HG03025 (cell line): ENCODE measurements around the gene ATAD5.
"Not testable (repeated sequence)": the region's sequence is repeated elsewhere in the genome, so short reads cannot be mapped to it uniquely, and the experiment has no call there.

Experiments used
- ATAC-seq: cut with Tn5 transposase; IDR thresholded peaks from one replicate; pipeline ENCODE4 v1.9.1; 2021; ENCODE audit warnings: mild to moderate bottlenecking, moderate library complexity; ENCODE audit not compliant: unreplicated experiment, low FRiP score

Gene ATAD5

DNA sequence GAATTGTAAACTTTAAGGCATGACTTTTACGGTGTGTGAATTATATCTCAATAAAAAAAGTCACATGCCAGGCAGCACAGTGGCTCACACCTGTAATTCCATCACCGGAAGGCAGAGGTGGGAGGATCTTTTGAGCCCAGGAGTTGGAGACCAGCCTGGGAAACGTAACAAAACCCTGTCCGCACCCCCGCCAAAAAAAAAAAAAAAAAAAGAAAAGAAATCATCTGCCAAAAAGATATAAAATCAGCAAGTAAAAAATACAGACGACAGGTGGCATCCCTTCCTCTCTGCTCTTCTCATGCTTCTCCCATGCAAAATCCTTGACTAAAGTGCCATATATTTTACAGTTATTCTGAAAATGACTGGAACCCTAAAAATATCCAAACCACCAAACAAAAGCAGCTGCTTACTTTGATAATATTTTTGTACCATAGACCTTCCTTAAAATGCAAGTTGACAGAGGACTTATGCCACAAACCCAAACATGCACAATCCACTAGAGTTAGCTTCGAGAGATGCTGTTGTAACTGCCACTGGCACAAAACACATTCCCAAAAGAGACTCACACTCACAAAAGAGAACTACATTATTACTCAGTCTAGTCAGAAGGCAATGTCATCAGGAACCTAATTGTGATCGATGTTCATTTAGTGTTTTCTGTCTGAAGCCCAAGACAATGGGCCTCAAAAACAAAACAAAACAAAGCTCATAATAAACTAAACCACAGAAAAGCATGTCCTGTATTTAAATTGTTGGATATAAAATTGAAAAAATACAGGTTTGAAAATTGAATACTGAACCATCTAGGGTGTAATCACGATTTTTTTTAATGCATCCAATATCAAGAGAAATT lies 9.7 kb upstream of the ATAD5 start:
- ATAC-seq, result no peak

DNA sequence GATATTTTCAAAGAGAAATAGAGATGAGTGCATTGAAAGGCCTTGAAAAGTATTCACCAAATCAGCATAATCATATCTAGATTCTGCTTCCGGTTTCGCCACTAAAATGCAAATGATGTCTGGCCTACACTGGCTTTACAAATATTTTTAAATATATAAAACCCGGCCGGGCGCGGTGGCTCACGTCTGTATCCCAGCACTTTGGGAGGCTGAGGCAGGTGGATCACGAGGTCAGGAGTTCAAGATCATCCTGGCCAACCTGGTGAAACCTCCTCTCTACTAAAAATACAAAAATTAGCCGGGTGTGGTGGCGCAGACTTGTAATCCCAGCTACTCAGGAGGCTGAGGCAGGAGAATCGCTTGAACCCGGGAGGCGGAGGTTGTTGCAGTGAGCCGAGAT lies 8.8 kb upstream of the ATAD5 start:
- not testable (repeated sequence) for ATAC-seq

- ATAC-seq, result no peak
Observed at GRCh38 chr17:30823421-30823820, 8.3 kb upstream of the ATAD5 start.

- no peak for ATAC-seq
Observed at GRCh38 chr17:30824002-30824355, 7.8 kb upstream of the ATAD5 start.

DNA sequence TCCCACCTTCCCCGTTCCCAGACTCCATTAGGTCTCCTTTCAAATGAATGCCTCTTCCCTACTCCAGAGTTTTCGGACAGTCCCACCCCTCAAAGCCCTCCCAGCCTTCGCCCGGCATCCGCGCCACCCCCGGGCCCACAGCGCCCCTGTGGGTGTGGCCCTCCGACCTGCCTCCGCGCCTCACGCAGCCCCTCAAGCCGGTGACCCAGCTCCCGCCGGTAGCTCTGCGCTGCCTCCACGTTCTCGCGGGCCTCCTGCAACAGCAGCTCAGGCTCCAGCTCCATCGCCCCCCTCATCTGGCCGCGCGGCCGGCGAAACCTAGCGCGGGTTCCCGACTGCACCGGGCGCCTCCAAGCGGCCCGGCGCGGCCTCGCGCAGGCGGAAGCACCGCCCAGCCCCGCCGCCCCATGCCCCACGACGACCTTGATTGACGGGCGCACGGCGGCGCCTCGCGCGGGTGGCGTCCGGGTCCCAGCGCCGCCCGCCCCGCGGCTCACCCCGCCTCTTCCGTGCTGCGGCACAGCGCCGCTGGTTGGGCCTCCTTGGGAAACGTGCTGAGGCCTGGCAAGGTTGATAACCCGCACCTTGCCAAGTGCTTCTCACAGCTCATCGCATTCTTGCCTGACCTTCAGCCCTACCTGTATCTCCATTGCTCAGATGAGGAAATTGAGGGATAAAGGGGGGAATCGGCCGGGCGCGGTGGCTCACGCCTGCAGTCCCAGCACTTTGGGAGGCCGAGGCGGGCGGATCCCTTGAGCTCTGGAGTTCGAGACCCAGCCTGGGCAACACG lies 7.2 kb upstream of the ATAD5 start, which contains the start of gene CRLF3:
TSS of gene CRLF3 (minus strand) at position 337 of the 790 bp plus-strand sequence. CDS start at position 296, 41 bp downstream.
- ATAC-seq, result peak; percentile 76

DNA sequence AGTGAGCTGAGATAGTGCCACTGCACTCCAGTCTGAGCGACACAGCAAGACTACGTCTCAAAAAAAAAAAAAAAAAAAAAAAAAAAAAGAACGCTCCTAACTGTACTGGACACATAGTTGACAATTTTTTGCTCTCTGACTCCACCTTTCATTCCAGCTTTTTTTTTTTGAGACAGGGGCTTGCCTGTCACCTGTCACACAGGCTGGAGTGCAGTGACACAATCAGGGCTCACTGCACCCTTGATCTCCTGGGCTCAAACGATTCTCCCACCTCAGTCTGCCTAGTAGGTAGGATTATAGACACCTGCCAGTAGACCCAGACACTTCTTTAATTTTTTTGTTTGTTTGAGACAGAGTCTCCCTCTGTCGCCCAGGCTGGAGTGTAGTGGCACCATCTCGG lies 4.7 kb upstream of the ATAD5 start:
- ATAC-seq, result no peak

DNA sequence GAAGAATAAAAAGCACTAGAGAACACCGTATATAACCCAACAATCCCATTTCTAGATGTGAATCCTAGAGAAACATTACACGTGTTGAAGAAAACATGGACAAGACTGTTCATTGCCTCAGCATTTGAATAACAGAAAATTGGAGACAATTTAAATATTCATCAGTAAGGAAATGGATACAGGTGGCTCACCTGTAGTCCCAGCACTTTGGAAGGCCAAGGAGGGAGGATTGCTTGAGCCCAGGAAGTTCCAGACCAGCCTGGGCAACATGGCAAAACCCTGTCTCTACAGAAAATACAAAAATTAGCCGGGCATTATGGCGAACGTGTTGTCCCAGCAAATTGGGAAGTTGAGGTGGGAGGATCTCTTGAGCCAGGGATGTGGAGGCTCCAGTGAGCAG lies 2.7 kb upstream of the ATAD5 start:
- ATAC-seq, result no peak

GRCh38 chr17:30831257-30831656 lies 509 bp upstream of the ATAD5 start:
- no peak for ATAC-seq

DNA sequence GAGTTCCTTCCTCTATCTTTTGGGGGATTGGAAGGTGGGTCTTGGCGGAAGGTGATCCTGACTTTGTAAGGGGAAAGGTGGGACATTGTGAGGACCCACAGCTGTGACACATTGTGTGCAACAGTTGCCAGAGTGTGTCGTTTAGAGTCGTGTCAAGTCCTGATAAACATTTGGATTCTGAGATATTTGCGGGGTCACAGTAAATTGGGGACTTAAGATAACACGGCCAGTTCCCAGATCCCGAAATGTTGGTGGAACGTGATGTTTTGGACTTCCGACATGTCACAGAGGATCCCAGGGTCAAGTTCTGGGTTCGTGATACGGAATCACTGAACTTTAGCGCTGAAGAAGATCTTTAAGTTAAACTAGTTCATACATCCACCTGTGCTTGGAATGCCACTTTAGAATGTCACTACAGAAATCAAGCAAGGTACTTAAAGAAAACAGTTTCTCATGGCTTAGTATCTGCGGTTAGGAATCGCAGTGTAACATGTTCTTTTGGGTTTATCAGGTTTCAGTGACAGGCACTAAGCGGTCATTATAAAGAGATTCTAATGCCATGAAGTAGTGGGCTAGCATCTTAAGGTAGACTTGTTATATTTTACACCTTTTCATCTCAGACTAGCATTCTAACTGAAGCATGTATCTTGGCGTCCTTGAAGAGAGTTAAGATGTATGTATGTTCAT lies 815 bp downstream of the ATAD5 start:
- ATAC-seq, result no peak

GRCh38 chr17:30838202-30838807 lies 6.5 kb downstream of the ATAD5 start:
- ATAC-seq, result no peak

GRCh38 chr17:30840771-30841170 lies 9.0 kb downstream of the ATAD5 start:
- ATAC-seq, result no peak

DNA sequence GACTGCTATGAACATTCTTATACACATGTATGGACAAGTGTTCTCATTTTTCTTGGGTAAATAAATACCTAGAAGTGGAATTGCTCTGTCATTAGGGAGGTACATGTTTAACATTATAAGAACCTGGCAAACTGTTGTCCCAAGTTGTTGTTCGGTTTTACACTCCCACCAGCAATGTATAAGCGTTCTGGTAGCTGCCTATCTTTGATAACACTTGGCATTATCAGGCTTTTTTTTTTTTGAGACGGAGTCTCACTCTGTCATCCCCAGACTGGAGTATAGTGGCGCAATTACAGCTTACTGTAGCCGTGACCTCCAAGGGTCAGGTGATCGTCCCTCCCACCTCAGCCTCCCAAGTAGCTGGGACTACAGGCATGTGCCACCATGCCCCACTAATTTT lies 16.3 kb downstream of the ATAD5 start:
- ATAC-seq, result no peak

DNA sequence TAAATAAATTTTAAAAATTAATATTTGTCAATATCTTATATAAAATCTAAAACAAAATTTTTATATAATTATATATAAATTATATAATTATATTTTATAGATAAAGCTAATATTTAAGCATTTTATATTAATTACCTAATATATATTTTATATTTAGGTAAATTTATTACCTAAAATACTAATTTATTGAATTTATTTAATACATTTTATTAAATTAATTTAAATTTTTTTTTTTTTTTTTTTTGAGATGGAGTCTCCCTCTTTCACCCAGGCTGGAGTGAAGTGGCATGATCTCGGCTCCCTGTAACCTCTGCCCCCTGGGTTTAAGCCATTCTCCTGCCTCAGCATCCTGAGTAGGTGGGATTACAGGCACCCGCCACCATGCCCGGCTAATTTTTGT lies 22.4 kb downstream of the ATAD5 start:
- ATAC-seq, result no peak

DNA sequence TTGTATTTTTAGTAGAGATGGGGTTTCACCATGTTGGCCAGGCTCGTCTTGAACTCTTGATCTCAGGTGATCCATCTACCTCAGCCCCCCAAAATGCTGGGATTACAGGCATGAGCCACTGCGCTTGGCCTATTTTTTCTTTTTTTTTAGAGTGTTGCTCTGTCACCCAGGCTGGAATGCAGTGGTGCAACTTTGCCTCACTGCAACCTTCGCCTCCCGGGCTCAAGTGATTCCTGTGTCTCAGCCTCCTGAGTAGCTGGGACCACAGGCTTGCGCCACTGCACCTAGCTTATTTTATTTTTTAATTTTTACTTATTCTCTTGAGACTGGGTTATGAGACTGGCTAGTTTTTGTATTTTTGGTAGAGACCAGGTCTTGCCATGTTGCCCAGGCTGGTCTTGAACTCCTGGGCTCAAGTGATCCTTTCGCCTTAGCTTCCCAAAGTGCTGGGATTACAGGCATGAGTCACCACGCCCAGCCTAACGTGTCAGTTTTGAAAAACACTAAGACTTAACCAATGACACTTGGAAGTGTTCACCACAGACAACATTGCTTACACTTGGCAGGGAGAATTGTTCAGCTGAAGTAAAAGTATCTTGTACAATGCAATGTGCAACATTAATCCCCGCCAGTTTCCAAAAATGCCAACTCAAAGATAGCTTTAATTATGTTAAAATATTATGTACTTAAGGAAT lies 26.9 kb downstream of the ATAD5 start:
- ATAC-seq, result no peak

DNA sequence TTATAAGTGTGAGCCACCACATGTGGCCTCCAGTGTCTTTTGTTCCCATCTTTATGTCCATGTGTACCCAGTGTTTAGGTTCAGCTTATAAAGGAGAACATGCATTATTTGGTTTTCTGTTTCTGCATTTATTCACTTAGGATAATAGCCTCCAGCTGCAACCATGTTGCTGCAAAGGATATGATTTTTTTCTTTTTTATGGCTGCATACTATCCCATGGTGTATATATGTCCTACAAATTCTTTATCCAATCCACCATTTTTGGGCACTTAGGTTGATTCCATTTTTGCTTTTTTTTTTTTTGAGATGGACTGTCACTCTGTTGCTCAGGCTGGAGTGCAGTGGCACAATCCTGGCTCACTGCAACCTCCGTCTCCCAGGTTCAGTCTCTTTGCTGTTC lies 32.9 kb downstream of the ATAD5 start:
- ATAC-seq, result no peak

GRCh38 chr17:30869005-30869404 lies 37.2 kb downstream of the ATAD5 start:
- ATAC-seq, result no peak

GRCh38 chr17:30886187-30886586 lies 54.4 kb downstream of the ATAD5 start:
- ATAC-seq, result no peak

- no peak for ATAC-seq
Observed at GRCh38 chr17:30894236-30894635, 62.5 kb downstream of the ATAD5 start.

GRCh38 chr17:30897311-30897710 lies 65.5 kb downstream of the ATAD5 start:
- no peak for ATAC-seq

- no peak for ATAC-seq
Observed at GRCh38 chr17:30905742-30906100, 74.0 kb downstream of the ATAD5 start.
